Measurements from ENCODE around the gene ARL6IP4.
A peak's percentile ranks its signal among the peaks of the same experiment; 100 is the strongest.

Gene ARL6IP4

GRCh38 chr12:123024819-123025391 is 44.4 kb downstream of the ARL6IP4 start:
- TF ChIP-seq, protein P1, sequence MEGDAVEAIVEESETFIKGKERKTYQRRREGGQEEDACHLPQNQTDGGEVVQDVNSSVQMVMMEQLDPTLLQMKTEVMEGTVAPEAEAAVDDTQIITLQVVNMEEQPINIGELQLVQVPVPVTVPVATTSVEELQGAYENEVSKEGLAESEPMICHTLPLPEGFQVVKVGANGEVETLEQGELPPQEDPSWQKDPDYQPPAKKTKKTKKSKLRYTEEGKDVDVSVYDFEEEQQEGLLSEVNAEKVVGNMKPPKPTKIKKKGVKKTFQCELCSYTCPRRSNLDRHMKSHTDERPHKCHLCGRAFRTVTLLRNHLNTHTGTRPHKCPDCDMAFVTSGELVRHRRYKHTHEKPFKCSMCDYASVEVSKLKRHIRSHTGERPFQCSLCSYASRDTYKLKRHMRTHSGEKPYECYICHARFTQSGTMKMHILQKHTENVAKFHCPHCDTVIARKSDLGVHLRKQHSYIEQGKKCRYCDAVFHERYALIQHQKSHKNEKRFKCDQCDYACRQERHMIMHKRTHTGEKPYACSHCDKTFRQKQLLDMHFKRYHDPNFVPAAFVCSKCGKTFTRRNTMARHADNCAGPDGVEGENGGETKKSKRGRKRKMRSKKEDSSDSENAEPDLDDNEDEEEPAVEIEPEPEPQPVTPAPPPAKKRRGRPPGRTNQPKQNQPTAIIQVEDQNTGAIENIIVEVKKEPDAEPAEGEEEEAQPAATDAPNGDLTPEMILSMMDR (IDR thresholded peaks at IDR 0.05): no peak
- H3K9me3 Mint-ChIP-seq: no peaks in the 10 kb centered on the region
- DNase-seq: no peak
- H3K4me1 Mint-ChIP-seq: peaks cover 21% of the 10 kb centered on the region
- H3K36me3 Mint-ChIP-seq (ENCODE audit: low read depth): no peaks in the 10 kb centered on the region
- H3K27ac Mint-ChIP-seq: no peak overlapping the region
- no peak overlapping the region for H3K4me3 Mint-ChIP-seq
- H3K27me3 Mint-ChIP-seq (ENCODE audit: low read depth, poor library complexity): peaks cover 6% of the 10 kb centered on the region

GRCh38 chr12:123026094-123026853 is 45.8 kb downstream of the ARL6IP4 start:
- TF ChIP-seq, protein P1 (IDR thresholded peaks at IDR 0.05): no peak
- Mint-ChIP-seq H3K36me3 (ENCODE audit: low read depth) (no peaks in the 10 kb centered on the region), H3K4me1 (peaks cover 21% of the 10 kb centered on the region), H3K4me3 (no peak overlapping the region), H3K27ac (no peak overlapping the region), H3K27me3 (ENCODE audit: low read depth, poor library complexity) (peaks cover 6% of the 10 kb centered on the region), H3K9me3 (no peaks in the 10 kb centered on the region)
- DNase-seq: no peak

- H3K36me3 Mint-ChIP-seq (ENCODE audit: low read depth): no peaks in the 10 kb centered on the region
- TF ChIP-seq, protein P1 (IDR thresholded peaks at IDR 0.05): no peak
- H3K4me1 Mint-ChIP-seq: peaks cover 11% of the 10 kb centered on the region
- no peak overlapping the region for H3K4me3 Mint-ChIP-seq
- peaks cover 6% of the 10 kb centered on the region for H3K27me3 Mint-ChIP-seq (ENCODE audit: low read depth, poor library complexity)
- DNase-seq: no peak
- H3K9me3 Mint-ChIP-seq: no peaks in the 10 kb centered on the region
- H3K27ac Mint-ChIP-seq: peak overlapping the region; percentile 90
Measured at GRCh38 chr12:123027726-123028445, 47.4 kb downstream of the ARL6IP4 start.

DNA sequence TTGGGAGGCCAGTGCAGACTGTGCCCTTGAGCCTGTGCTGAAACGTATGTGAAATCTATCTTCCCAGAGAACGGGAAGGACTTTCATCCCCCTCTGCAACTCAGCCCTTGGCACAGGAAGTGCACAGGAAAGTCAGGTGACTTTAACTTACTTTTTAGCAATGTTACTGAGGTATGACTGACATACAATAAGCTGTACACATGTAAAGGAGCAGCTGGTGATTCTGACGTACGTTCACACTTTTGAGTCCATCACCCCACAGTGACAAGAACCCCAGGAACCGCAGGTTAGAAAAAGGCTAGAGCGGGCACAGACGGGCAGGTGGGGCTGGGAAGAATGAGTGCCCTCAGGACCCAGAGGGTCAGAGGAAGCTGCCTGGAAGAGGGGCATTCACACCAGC is 48.0 kb downstream of the ARL6IP4 start:
- no peaks in the 10 kb centered on the region for H3K36me3 Mint-ChIP-seq (ENCODE audit: low read depth)
- no peaks in the 10 kb centered on the region for H3K9me3 Mint-ChIP-seq
- H3K27ac Mint-ChIP-seq: no peak overlapping the region
- H3K27me3 Mint-ChIP-seq (ENCODE audit: low read depth, poor library complexity): peaks cover 3% of the 10 kb centered on the region
- peaks cover 15% of the 10 kb centered on the region for H3K4me1 Mint-ChIP-seq
- TF ChIP-seq, protein P1 (IDR thresholded peaks at IDR 0.05): no peak
- no peak overlapping the region for H3K4me3 Mint-ChIP-seq
- no peak for DNase-seq

DNA sequence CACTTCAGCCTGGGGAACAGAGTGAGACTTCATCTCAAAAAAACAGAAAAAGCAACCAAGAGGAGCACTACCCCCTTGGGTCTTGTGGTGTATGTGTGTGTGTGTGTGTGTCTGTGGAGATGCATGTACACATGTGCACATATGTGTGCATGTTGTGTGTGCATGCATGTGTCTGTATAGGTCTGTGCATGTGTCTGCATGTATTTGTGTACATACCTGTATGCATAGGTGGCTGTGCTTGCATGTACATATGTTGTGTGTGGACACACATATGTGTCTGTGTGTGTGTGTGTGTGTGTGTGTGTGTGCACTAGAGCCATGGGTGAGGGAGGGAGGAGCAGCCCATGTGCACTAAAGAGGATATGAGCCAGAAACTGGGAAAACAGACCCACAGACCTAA is 49.1 kb downstream of the ARL6IP4 start:
- H3K27me3 Mint-ChIP-seq (ENCODE audit: low read depth, poor library complexity): peaks cover 3% of the 10 kb centered on the region
- H3K36me3 Mint-ChIP-seq (ENCODE audit: low read depth): no peaks in the 10 kb centered on the region
- peak overlapping the region; percentile 92 for H3K27ac Mint-ChIP-seq
- H3K9me3 Mint-ChIP-seq: no peaks in the 10 kb centered on the region
- DNase-seq: no peak
- no peak overlapping the region for H3K4me3 Mint-ChIP-seq
- TF ChIP-seq, protein P1 (IDR thresholded peaks at IDR 0.05): no peak
- peaks cover 26% of the 10 kb centered on the region for H3K4me1 Mint-ChIP-seq
